GM10266 (cell line): Measurements from ENCODE around the gene ASIC3.

ENCODE experiments used
- DNase-seq: peaks from one replicate; pipeline ENCODE4 v3.0.0; 2012; ENCODE audit errors: extremely low spot score
- TF ChIP-seq, protein P1 (sequence below): IDR thresholded peaks from 2 replicates; pipeline ENCODE4 v1.5.1; 2012; ENCODE audit warnings: mild to moderate bottlenecking, low read depth; ENCODE audit not compliant: control insufficient read depth, insufficient read depth; ENCODE audit errors: missing control alignments

ASIC3 gene

DNA sequence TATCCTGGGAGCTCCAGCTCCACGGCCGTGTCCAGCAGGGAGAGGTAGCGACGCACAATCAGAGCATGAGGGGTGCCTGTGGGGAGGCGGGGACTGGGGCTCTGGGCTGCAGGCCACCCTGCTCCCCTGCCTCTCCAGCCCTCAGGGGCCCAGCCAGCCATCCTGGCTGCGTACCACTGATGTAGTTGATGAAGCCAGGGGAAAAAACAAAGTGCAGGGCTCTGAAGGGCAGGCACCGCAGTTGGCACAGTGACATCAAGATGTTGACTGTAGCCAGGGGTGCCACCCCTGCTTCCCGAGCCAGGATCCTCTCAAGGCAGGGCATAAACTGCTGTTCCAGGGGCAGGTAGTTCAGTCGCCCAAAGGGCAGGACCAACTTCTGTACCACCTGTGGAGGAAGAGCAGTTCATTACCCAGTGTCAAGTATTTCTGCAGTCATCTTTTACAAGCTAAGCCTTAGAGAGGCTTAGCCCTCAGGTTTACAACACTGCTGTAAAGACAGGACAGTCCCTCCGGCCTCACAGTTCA is 29.4 kb downstream of the ASIC3 start:
- DNase-seq: no peak
- TF ChIP-seq, protein P1, sequence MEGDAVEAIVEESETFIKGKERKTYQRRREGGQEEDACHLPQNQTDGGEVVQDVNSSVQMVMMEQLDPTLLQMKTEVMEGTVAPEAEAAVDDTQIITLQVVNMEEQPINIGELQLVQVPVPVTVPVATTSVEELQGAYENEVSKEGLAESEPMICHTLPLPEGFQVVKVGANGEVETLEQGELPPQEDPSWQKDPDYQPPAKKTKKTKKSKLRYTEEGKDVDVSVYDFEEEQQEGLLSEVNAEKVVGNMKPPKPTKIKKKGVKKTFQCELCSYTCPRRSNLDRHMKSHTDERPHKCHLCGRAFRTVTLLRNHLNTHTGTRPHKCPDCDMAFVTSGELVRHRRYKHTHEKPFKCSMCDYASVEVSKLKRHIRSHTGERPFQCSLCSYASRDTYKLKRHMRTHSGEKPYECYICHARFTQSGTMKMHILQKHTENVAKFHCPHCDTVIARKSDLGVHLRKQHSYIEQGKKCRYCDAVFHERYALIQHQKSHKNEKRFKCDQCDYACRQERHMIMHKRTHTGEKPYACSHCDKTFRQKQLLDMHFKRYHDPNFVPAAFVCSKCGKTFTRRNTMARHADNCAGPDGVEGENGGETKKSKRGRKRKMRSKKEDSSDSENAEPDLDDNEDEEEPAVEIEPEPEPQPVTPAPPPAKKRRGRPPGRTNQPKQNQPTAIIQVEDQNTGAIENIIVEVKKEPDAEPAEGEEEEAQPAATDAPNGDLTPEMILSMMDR: no peak

GRCh38 chr7:151078233-151079040 is 30.1 kb downstream of the ASIC3 start:
- DNase-seq: no peak
- TF ChIP-seq, protein P1: no peak

- TF ChIP-seq, protein P1: no peak
- DNase-seq: no peak
These were observed 31.0 kb downstream of the ASIC3 start for GRCh38 chr7:151079199-151079910.

GRCh38 chr7:151080067-151080521 is 31.8 kb downstream of the ASIC3 start:
- TF ChIP-seq, protein P1: no peak

GRCh38 chr7:151080522-151081169 is 32.3 kb downstream of the ASIC3 start, which contains the start of gene FASTK:
TSS of gene FASTK (minus strand) at chr7:151080809. CDS start at chr7:151080766, 43 bp downstream.
- peak; percentile 99 for DNase-seq
- TF ChIP-seq, protein P1: no peak

More at GRCh38 chr7:151080067-151080521, 31.8 kb downstream of the ASIC3 start:
- no peak for DNase-seq

DNA sequence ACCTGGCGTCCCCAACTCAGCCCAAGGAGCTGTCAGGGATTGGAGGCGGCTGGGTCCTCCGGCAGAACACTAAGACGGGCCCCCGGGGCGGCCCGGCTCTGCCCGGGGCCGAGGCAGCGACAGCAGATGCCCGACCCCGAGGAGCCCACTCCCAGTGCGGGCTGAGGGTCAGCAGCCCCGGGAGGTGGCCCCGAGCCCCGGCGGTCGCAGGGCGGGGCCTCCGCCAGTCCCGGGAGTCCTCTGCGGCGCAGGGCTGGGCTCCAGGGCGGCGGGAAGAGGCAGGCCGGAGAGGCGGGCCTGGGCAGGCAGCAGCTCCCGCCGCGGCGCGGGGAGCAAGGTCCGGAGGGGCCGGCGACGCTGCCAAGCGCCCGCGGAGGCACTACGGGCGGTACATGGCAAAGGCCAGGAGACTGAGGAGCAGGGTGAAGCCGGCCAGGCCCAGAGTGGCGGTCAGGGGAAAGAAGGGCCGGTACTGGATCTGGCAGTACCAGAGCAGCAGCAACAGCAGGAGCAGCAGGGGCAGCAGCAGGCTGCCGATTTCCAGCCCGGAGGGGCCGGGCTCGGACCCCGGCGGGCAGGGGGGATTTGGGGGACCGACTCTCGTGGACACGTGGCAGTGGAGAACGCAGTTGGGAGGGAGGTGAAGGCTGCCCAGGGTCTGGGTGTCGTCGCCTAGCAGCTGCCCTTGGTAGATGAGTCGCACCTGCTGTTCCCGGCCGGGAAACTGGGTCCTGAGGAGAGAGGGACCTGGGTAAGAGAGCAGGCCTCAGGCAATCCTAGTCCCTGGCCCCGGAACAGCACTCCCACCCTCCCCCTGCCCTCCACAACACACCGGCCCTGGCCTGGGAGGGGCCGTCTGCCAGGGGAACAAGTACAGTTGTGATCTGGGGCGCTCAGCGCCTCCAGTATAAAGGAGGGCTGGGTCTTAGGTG is 33.1 kb downstream of the ASIC3 start:
- no peak for DNase-seq
- TF ChIP-seq, protein P1: no peak
